GM19023 (cell line): ENCODE measurements around the gene OR2L8.

Source experiments
- ATAC-seq: cut with Tn5 transposase; IDR thresholded peaks from one replicate; pipeline ENCODE4 v1.9.1; 2021; ENCODE audit warnings: mild to moderate bottlenecking, moderate library complexity; ENCODE audit not compliant: unreplicated experiment

The OR2L8 gene, protein sequence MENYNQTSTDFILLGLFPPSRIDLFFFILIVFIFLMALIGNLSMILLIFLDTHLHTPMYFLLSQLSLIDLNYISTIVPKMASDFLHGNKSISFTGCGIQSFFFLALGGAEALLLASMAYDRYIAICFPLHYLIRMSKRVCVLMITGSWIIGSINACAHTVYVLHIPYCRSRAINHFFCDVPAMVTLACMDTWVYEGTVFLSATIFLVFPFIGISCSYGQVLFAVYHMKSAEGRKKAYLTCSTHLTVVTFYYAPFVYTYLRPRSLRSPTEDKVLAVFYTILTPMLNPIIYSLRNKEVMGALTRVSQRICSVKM

DNA sequence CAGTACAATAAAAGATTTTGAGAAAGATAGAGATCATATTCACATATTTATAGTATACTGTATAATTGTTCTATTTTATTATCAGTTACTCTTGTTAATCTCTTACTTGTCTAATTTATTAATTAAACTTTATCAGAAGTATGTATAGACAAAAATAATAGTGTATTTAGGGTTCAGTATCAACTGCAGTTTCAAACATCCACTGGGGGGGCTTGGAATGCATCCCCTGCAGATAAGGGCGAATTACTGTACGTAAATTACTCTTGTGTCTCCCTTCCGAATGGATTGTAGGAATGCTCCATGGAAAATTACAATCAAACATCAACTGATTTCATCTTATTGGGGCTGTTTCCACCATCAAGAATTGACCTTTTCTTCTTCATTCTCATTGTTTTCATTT, at the start of gene OR2L8:
Gene OR2L8, plus strand, starts transcription at position 301 of the 400 bp plus-strand sequence. Its CDS starts 0 bp downstream, at position 301.
- no peak for ATAC-seq

DNA sequence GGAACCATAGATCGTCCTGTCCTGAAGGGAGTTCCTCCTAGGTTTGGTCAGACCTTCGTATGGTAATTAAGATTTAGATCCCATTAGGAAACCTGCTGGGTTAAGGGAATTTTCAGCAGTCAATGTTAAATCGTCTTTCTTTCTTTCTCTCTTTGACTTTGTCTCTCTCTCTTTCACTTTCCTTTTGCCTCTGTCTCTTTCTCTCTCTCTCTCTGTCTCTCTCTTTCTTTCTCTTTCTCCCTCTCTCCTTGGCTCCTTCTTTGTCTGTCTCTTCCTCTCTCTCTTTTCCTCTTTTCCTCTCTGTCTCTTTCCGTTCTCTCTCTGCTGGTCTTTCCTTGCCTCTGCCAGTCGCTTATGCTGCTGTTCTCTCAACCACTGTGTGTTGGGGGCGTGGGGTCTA, 44.5 kb upstream of the OR2L8 start:
- ATAC-seq: no peak

GRCh38 chr1:247905181-247905580, 43.5 kb upstream of the OR2L8 start:
- no peak for ATAC-seq

DNA sequence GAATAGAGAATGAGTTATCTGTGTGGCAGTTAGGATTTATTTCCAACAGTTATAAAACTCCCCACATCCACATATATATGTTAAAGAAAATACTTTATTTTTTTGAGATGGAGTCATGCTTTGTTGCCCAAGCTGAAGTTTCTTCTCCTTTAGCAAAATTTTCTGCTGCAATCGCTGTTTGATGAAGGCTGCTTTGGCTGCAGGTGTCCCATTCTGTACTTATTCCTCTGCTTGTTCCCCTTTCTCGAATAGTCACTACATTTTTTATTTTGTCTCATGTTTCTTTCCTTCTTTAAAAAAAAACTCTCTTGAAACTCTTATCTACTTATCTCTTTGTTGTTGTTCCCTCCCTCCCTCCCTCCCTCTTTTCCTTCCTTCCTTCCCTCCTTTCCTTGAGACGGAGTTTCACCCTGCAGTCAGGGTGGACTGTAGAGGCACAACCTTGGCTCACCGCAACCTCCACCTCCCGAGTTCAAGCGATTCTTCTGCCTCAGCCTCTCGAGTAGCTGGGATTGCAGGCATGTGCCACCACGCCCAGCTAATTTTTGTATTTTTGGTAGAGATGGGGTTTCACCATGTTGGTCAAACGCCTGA, 42.7 kb upstream of the OR2L8 start:
- no peak for ATAC-seq

- ATAC-seq: no peak
Measured at GRCh38 chr1:247906504-247907047, 42.1 kb upstream of the OR2L8 start.

- ATAC-seq: no peak
Measured at GRCh38 chr1:247908766-247909165, 39.9 kb upstream of the OR2L8 start.

GRCh38 chr1:247913786-247914185, 34.9 kb upstream of the OR2L8 start:
- no peak for ATAC-seq

- ATAC-seq: no peak
Measured at GRCh38 chr1:247914941-247915662, 33.6 kb upstream of the OR2L8 start.

- no peak for ATAC-seq
Measured at GRCh38 chr1:247919952-247920351, 28.7 kb upstream of the OR2L8 start, which contains the start of gene OR2T8. OR2T8 (plus strand) TSS chr1:247920252; CDS start chr1:247921018, 766 bp downstream.

DNA sequence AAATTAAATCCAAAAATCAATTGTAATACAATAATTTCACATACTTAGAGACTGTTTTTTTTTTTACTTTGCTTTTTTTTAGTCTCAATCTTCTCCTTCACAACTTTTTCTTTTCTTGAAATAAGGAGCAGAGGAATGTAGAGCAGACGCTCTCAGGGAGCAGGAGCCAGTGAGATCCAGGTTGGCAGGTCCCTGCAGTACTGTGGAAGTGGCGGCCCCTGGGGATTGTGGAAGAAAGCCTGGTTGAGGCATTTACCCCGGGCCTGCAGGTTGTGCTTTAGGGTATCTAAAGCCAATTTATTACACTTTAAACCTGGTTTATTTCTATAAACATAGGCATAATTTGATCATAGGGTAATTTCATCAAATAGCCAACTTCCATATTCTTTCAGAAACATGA, 24.7 kb upstream of the OR2L8 start:
- no peak for ATAC-seq

GRCh38 chr1:247924868-247925267, 23.8 kb upstream of the OR2L8 start, which contains the start of gene OR2AJ1:
OR2AJ1 (plus strand) TSS chr1:247924889; CDS start chr1:247933769, 8,880 bp downstream.
- ATAC-seq: no peak

GRCh38 chr1:247933989-247934388, 14.7 kb upstream of the OR2L8 start:
- no peak for ATAC-seq

GRCh38 chr1:247935781-247936180, 12.9 kb upstream of the OR2L8 start:
- ATAC-seq: no peak

DNA sequence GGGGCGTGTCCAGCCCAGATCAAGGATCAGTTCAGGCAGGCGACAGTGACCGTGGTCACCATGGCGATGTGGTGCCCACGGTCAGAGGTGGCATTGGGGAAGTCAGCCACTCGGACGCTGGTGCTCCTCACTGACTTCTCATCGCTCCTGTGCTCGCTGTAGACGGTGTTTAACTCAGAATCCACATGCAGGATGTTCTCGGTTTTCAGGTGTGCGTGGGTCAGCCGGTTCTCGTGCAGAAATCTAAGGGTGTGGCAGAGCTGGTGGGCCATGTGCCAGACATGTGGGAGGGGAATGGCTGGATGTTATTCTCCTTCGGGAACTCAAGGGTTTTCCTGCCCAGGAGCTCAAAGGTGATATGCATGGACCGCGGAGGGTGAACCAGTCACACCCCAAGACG, 12.2 kb upstream of the OR2L8 start:
- ATAC-seq: no peak

DNA sequence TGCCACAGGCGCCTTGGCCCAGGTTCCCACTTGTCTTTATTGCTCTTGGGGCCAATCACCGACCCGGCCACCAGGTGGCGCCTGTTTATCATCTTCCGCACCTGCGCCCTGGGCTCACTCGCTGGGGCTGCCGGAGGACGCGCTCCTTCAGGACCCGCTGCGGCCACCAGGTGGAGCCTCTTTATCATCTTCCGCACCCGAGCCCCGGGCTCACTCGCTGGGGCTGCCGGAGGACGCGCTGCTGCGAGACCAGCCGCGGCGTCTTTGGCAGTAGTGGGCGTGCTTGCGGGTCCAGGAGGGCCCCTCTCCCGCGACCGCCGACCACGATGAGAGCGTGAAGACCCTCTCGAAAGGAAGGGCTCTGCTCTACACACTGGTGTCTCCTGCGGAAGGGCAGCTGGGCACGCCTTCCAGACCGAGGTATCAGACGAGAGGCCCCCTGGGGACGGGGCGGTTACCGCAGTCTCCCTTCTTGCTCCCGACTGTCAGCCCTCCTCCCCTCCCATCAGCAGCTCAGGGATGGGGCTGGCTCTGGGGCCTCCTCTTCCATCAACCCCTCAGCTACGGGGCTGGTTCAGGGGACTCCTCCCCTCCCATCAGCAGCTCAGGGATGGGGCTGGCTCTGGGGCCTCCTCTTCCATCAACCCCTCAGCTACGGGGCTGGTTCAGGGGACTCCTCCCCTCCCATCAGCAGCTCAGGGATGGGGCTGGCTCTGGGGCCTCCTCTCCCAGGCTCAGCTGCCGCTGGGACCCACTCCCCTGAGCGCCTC, 11.5 kb upstream of the OR2L8 start:
- peak; percentile 100 for ATAC-seq

DNA sequence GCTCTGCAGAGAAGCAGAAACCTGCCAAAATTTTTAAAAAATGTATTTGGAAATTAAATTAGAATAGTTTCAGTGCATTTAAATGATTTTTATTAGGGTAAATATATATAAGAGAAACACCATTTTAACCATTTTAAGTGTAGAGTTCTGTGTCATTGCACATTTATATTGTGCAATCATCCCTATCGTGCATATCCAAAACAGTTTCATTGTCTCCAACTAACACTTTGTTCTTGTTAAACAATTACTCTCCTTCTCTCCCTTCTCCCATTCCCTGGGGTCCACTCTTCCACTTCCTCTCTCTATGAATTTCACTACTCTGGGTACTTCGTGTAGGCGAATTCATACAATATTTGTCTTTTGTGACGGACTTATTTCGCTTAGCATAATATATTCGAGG, 6.0 kb upstream of the OR2L8 start:
- ATAC-seq: no peak

DNA sequence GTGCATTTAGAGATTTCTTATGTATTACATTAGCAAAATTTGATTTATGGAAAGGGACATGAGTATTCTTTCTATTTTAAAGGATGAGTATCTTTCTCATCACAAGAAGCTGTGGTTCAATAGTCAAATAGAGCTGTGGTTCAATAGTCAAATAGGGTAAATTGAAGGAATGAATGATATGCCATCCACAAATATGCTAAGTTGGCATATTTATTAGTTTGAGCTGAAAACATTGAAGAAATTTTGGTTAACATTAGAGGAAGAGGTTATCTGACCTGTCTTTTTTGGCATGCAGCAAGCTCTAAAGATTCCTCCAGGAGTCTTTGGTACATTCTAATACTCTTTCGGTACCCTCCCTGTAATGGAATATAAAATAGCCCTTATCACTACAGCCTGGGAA, 4.8 kb downstream of the OR2L8 start:
- ATAC-seq: no peak

DNA sequence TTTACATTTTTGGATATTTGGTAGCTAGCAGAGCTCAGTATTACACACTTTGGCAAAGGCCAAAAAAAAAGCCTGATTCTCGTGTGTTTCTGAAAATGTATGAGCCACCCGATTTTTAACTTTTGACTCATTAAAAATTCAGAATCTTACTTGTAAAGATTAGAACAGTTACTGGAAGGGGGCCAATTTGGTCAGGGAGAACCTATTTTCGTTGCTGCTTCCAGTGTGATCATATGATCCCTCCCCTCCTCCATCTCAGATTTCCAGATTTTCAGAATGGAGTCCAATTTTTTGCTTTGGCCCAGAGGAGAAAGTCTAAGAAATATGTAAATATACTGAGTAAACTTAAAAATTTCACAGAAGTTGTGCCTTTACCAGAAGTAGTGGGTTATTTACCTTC, 13.1 kb downstream of the OR2L8 start:
- ATAC-seq: no peak

GRCh38 chr1:247962911-247963588, 14.4 kb downstream of the OR2L8 start:
- ATAC-seq: no peak

GRCh38 chr1:247964933-247965332, 16.3 kb downstream of the OR2L8 start, which contains the start of gene OR2AK2:
OR2AK2 (plus strand) TSS chr1:247965233; CDS start chr1:247965377, 144 bp downstream.
- ATAC-seq: no peak
